Vagina (tissue), 2 donors: ENCODE measurements around the gene HOXD12.

ENCODE experiments used
- POLR2A ChIP-seq, 2 donors: fragments of 450-650 bp; IDR thresholded peaks; one replicate each; pipeline ENCODE4 v1.6.1; 2017; ENCODE audit warnings: antibody characterized with exemption in 2 of 2, mild to moderate bottlenecking in 2 of 2, moderate library complexity in 2 of 2
- POLR2AphosphoS5 ChIP-seq, 2 donors: sonication (generic); formaldehyde crosslinking; IDR thresholded peaks; one replicate each; pipeline ENCODE4 v1.9.0; 2017; ENCODE audit warnings: antibody characterized with exemption in 2 of 2, mild to moderate bottlenecking in 2 of 2, low read depth in 1 of 2; ENCODE audit not compliant: insufficient read depth in 1 of 2
- TF ChIP-seq, protein P1 (sequence below), 3 experiments: fragments of 450-650 bp in 2 of 3; fragments of 200-600 bp in 1 of 3; sonication (generic) in 1 of 3; IDR thresholded peaks; one replicate each; pipeline ENCODE4 v1.5.1; 2017 to 2019; ENCODE audit warnings: antibody characterized with exemption in 3 of 3, mild to moderate bottlenecking in 2 of 3, moderate library complexity in 2 of 3

- TF ChIP-seq, protein P1, sequence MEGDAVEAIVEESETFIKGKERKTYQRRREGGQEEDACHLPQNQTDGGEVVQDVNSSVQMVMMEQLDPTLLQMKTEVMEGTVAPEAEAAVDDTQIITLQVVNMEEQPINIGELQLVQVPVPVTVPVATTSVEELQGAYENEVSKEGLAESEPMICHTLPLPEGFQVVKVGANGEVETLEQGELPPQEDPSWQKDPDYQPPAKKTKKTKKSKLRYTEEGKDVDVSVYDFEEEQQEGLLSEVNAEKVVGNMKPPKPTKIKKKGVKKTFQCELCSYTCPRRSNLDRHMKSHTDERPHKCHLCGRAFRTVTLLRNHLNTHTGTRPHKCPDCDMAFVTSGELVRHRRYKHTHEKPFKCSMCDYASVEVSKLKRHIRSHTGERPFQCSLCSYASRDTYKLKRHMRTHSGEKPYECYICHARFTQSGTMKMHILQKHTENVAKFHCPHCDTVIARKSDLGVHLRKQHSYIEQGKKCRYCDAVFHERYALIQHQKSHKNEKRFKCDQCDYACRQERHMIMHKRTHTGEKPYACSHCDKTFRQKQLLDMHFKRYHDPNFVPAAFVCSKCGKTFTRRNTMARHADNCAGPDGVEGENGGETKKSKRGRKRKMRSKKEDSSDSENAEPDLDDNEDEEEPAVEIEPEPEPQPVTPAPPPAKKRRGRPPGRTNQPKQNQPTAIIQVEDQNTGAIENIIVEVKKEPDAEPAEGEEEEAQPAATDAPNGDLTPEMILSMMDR (IDR thresholded peaks at IDR 0.05), result no peak
- no peak for TF ChIP-seq POLR2AphosphoS5 (IDR thresholded peaks at IDR 0.05; ENCODE audit: insufficient read depth in 1 of 2, low read depth in 1 of 2)
- TF ChIP-seq POLR2A (IDR thresholded peaks at IDR 0.05), result no peak
These were observed 9.7 kb upstream of the HOXD12 start for GRCh38 chr2:176089843-176090395.
